LoVo (cell line): ENCODE results near the gene TBC1D1.
"Not testable (repeated sequence)": the region's sequence is repeated elsewhere in the genome, so short reads cannot be mapped to it uniquely, and the experiment has no call there.

Source experiments
- DNase-seq: peaks from one replicate; pipeline ENCODE4 v3.0.0-alpha.2; 2016; ENCODE audit warnings: low spot score

The TBC1D1 gene

DNA sequence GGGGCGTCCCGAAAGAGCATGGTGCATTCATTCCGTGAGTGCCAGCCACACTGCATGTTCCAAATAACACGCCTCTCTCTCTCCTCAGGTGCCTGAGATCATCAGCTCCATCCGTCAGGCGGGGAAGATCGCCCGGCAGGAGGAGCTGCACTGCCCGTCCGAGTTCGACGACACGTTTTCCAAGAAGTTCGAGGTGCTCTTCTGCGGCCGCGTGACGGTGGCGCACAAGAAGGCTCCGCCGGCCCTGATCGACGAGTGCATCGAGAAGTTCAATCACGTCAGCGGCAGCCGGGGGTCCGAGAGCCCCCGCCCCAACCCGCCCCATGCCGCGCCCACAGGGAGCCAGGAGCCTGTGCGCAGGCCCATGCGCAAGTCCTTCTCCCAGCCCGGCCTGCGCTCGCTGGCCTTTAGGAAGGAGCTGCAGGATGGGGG lies 123.6 kb downstream of the TBC1D1 start:
- DNase-seq, result no peak

- no peak for DNase-seq
These were observed 125.1 kb downstream of the TBC1D1 start for GRCh38 chr4:38015886-38016515.

DNA sequence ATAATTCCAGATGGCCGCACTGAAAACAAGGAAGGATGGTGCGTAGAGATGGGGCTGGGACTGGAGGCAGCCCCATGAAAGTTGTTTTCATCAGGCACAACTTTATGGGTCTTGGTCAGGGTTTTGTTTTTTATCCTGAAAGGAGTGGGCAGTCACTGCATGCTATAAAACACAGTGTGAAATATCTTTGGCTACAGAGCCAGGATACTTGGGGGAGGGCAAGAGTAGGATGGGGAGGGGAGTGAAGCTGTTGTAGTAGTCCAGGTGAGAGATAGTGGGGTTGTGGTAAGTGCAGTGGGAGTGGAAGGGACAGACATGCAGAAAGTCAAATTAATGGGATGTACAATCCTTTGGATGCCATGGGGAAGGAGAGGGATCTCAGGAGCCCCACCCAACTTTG lies 125.8 kb downstream of the TBC1D1 start:
- no peak for DNase-seq

- DNase-seq, result no peak
These were observed 126.7 kb downstream of the TBC1D1 start for GRCh38 chr4:38017609-38018008.

- no peak for DNase-seq
These were observed 129.5 kb downstream of the TBC1D1 start for GRCh38 chr4:38020386-38020785.

DNA sequence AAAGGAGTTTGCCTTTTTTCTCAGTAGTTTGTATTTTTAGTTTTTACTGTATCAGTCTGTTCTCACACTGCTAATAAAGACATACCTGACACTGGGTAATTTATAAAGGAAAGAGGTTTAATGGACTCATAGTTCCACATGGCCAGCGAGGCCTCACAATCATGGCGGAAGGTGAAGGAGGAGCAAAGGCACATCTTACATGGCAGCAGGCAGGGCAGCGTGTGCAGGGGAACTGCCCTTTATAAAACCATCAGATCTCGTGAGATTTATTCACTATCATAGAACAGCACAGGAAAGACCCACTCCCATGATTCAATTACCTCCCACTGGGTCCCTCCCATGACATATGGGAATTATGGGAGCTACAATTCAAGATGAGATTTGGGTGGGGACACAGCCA lies 130.1 kb downstream of the TBC1D1 start:
- DNase-seq, result not testable (repeated sequence)

DNA sequence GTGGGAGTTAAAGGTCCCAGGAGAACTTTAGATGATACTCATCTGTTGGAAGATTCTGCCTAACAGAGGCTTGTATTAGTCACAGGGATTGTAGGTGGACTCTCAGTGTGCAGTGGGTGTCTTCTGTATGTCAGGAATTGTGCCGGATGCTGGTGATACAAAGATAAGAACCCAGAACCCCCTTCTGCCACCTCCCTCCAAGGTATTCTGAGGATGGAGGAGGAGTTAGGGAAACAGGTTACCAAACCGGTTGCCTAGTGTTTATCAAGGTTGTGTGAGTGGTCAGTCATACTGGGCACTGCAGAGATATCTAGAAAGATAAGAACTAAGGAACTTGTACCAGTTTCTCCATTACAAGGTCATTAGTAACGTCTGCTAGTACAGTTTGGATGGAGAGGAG lies 130.9 kb downstream of the TBC1D1 start:
- DNase-seq, result no peak

DNA sequence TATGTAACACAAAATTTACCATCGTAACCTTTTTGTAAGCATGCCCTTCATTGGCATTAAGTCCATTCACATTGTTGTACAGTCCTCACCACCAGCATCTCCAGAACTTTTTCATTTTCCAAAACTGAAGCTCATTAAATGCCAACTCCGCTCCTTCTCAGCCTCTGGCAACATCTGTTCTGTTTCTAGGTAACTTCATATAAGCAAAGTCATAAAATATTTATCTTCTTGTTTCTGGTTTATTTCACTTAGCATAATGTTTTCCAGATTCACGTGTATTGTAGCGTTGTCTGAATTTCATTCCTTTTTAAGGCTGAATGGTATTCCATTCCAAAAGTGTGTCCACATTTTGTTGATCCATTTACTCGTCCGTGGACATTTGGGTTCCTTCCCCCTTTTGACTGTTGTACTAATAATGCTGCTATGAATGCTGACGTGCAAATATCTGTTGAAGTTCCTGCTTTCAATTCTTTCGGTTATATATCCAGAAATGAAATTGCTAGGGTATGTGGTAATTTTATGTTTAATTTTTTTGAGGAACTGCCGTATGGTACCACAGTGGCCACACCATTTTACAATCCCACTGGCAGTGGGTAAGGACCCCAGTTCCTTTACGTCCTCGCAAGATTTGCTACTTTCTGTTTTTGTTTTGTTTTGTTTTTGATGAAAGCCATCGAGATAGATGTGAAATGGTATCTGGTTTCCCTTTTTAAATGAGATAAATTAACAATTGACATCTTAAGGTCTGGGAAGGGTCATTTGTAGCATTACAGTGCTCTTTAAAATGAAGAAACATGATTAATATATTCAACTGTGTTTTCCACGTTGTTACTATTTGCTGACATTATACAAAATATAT lies 132.7 kb downstream of the TBC1D1 start:
- DNase-seq, result no peak

- no peak for DNase-seq
These were observed 133.3 kb downstream of the TBC1D1 start for GRCh38 chr4:38024206-38024509.

GRCh38 chr4:38025665-38026064 lies 134.8 kb downstream of the TBC1D1 start:
- no peak for DNase-seq

DNA sequence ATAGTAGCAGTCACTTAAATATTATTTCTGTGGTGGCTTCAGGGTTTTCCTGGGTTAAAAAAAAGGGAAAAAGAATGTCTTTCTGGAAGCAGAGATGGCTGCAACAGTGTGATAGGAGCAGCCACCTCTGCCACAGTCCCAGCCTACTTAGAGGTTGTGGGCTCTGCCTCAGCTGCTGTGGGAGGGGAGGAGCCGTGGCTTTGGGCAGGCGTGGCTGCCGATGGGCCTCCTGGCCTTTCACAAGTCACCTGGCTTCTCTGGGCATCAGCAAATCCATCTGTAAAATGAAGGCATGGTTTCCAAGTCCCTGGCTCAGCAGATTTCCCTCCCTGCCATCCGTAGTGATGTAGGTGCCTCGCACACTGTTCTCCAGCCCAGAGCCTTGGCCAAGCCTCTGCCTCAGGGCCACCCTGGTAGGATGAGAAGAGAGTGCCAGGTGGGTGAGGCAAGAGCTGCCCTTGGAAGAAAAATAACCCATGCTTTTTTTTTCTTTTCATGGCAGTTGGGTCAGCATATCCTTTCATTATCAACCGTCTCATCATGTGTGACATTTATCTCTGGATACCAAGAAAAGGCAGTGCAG lies 135.4 kb downstream of the TBC1D1 start:
- DNase-seq, result no peak

- no peak for DNase-seq
These were observed 139.1 kb downstream of the TBC1D1 start for GRCh38 chr4:38030023-38030422.

- peak; percentile 62 for DNase-seq
These were observed 144.3 kb downstream of the TBC1D1 start for GRCh38 chr4:38034986-38035882.

- DNase-seq, result no peak
These were observed 145.7 kb downstream of the TBC1D1 start for GRCh38 chr4:38036548-38036947.

- no peak for DNase-seq
These were observed 146.7 kb downstream of the TBC1D1 start for GRCh38 chr4:38037612-38038011.

DNA sequence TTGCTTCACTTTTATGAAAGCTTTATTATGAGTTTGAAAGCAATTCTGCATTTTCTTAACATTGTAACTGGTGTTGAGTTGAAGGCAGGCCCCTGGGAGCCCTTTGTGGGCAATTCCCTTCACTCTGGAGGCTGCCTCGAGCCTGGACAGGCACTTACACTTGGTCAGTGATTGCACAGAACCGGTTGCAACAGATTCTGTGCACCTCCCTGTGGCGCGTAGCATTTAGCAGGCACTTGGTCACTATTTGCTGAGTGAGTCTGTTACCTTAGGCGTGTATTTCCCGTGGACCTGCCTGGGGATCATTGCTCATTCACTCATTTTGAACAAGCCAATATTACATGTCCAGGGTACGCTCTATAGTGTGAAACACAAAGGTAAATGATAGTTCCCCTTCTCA lies 149.7 kb downstream of the TBC1D1 start:
- no peak for DNase-seq

DNA sequence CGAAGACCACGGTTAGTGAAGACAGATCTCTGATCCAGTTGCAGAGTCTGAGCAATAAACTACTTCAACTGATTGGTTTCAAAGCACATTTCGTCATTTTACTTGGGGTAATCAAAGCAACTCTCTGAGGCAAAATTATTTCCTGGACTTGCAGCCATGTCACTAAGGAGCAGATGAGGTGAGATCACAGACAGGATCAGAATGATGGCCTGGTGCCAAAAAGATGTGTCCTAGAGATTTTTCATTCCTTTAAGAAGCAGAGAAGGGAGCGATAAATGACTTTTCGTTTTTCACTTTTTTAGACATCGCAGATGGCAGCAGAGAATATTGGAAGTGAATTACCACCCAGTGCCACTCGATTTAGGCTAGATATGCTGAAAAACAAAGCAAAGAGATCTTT lies 153.2 kb downstream of the TBC1D1 start:
- no peak for DNase-seq

DNA sequence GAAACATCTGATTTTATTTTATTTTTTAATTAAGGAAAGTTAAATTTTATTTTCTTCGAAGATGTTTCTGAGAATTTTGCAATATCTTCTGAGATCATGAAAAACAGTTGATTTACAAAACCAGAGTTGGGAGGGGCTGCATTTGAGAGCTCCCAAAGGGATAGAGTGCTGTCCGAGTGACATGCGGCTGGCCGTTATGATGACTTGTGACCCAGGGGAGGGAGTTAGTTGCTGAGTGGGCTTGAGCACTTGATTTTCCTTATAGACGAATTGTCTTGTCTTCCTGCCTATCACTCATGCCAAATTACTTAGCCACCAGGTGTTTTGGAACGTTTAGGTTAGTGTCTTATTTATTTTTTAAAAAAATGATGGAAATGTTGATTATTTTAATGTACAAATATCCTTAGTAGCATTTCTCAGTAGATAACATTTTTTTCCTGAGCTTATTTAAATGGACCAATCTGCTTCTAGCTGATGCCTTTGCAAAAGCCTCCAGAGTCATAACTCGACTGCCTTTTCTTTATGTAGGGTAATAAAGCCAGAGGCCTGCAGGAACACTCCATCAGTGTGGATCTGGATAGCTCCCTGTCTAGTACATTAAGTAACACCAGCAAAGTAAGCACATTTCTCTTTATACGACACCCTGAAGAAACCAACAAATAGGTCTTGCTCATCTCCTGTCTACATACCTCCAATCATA lies 154.6 kb downstream of the TBC1D1 start:
- no peak for DNase-seq

DNA sequence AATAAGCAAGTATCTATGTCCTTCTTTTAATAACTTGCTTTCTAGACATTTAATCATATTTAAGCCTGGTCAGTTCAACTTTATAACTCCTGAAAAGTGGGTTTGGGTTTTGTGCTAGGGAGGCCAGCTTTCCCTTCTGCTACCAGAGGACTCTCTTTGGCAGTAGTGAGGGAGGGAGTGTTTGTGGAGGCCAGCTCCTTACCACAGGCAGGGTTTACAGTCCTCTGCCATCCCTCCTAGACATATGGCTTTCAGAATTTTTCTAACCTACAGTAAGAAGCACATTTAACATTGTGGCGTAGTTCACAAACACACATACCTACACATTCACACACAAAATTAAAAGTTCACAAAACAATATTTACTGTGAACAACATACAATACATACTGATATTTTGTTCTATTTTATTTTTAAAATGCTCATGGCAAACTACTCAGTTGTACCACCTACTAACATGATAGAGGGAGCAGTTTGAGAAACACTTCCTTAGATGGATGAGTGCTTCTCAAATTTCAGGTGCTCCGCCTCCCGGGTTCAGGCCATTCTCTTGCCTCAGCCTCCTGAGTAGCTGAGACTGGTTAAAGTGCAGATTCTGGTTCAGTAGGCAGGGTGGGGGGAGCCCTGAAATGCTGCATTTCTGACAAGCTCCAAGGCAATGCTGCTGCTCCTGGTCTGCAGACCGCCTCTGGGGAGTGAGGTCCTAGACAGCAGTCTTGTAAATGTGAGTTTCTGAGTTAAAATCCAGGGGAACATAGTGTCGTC lies 156.0 kb downstream of the TBC1D1 start:
- no peak for DNase-seq

DNA sequence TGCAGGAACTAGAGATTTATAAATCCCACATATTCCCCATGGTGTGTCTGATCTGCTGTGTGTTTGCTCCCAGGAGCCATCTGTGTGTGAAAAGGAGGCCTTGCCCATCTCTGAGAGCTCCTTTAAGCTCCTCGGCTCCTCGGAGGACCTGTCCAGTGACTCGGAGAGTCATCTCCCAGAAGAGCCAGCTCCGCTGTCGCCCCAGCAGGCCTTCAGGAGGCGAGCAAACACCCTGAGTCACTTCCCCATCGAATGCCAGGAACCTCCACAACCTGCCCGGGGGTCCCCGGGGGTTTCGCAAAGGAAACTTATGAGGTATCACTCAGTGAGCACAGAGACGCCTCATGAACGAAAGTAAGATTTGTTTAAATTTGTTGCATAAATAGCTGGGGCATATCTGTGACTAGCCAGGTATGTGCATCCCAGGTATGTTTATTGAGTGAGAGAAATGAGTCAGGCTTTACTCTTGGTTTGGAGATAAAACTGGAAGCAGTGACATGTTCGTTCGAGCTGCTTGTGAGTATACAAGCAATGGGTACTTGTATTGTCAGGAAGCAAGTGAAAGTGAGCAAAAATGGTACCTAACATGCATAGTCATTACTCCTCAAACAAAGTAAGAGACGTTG lies 158.8 kb downstream of the TBC1D1 start:
- no peak for DNase-seq
